Activated naive CD8-positive, alpha-beta T cell (primary cell): Measurements from ENCODE around the gene DCDC2.
"Not testable (repeated sequence)": the region's sequence is repeated elsewhere in the genome, so short reads cannot be mapped to it uniquely, and the experiment has no call there.

ENCODE experiments used
- H3K27ac Mint-ChIP-seq: one replicate; pipeline ENCODE4 v1.8.0; 2021; ENCODE audit warnings: mixed read lengths
- H3K27me3 Mint-ChIP-seq: one replicate; pipeline ENCODE4 v1.8.0; 2021; ENCODE audit warnings: mixed read lengths
- H3K36me3 Mint-ChIP-seq: one replicate; pipeline ENCODE4 v1.8.0; 2021; ENCODE audit warnings: mixed read lengths
- H3K4me1 Mint-ChIP-seq: one replicate; pipeline ENCODE4 v1.8.0; 2021; ENCODE audit warnings: low read depth, mixed read lengths
- H3K4me3 Mint-ChIP-seq: one replicate; pipeline ENCODE4 v1.8.0; 2021; ENCODE audit warnings: mild to moderate bottlenecking, mixed read lengths
- H3K9me3 Mint-ChIP-seq: one replicate; pipeline ENCODE4 v1.8.0; 2021; ENCODE audit warnings: low read depth, mixed read lengths

Gene DCDC2

GRCh38 chr6:24148684-24149083 lies 209.2 kb downstream of the DCDC2 start:
- H3K27ac Mint-ChIP-seq = no peak overlapping the region

GRCh38 chr6:24148154-24148570 lies 209.7 kb downstream of the DCDC2 start:
- Mint-ChIP-seq H3K4me1 (no peaks in the 10 kb centered on the region), H3K27me3 (peaks cover 11% of the 10 kb centered on the region), H3K4me3 (no peak overlapping the region), H3K9me3 (peaks cover 8% of the 10 kb centered on the region), H3K36me3 (no peaks in the 10 kb centered on the region), H3K27ac (no peak overlapping the region)

More at GRCh38 chr6:24148684-24149083, 209.2 kb downstream of the DCDC2 start:
- Mint-ChIP-seq H3K4me3 (no peak overlapping the region), H3K36me3 (no peaks in the 10 kb centered on the region), H3K27me3 (peaks cover 11% of the 10 kb centered on the region), H3K9me3 (peaks cover 8% of the 10 kb centered on the region), H3K4me1 (no peaks in the 10 kb centered on the region)

GRCh38 chr6:24147511-24148153 lies 210.2 kb downstream of the DCDC2 start:
- peaks cover 11% of the 10 kb centered on the region for H3K27me3 Mint-ChIP-seq
- H3K4me1 Mint-ChIP-seq = no peaks in the 10 kb centered on the region
- H3K27ac Mint-ChIP-seq = no peak overlapping the region

GRCh38 chr6:24146871-24147270 lies 211.0 kb downstream of the DCDC2 start:
- peaks cover 11% of the 10 kb centered on the region for H3K27me3 Mint-ChIP-seq
- no peak overlapping the region for H3K27ac Mint-ChIP-seq
- H3K4me3 Mint-ChIP-seq = no peak overlapping the region
- H3K9me3 Mint-ChIP-seq = peaks cover 8% of the 10 kb centered on the region
- no peaks in the 10 kb centered on the region for H3K4me1 Mint-ChIP-seq
- no peaks in the 10 kb centered on the region for H3K36me3 Mint-ChIP-seq

More at GRCh38 chr6:24147511-24148153, 210.2 kb downstream of the DCDC2 start:
- H3K4me3 Mint-ChIP-seq = no peak overlapping the region
- H3K36me3 Mint-ChIP-seq = no peaks in the 10 kb centered on the region
- H3K9me3 Mint-ChIP-seq = peaks cover 8% of the 10 kb centered on the region

- Mint-ChIP-seq H3K36me3 (no peaks in the 10 kb centered on the region), H3K4me3 (no peak overlapping the region), H3K27me3 (peaks cover 9% of the 10 kb centered on the region), H3K4me1 (no peaks in the 10 kb centered on the region), H3K9me3 (peaks cover 2% of the 10 kb centered on the region), H3K27ac (no peak overlapping the region)
Measured at GRCh38 chr6:24145690-24146131, 212.1 kb downstream of the DCDC2 start.

- H3K27ac Mint-ChIP-seq, H3K4me1 Mint-ChIP-seq, H3K27me3 Mint-ChIP-seq, H3K36me3 Mint-ChIP-seq, H3K9me3 Mint-ChIP-seq, H3K4me3 Mint-ChIP-seq: not testable (repeated sequence)
Measured at GRCh38 chr6:24142733-24143132, 215.1 kb downstream of the DCDC2 start.

- peaks cover 2% of the 10 kb centered on the region for H3K27me3 Mint-ChIP-seq
- no peak overlapping the region for H3K27ac Mint-ChIP-seq
Measured at GRCh38 chr6:24140591-24140990, 217.3 kb downstream of the DCDC2 start.

GRCh38 chr6:24139639-24140038 lies 218.2 kb downstream of the DCDC2 start:
- Mint-ChIP-seq H3K4me1 (no peaks in the 10 kb centered on the region), H3K27ac (no peak overlapping the region), H3K4me3 (no peak overlapping the region), H3K36me3 (no peaks in the 10 kb centered on the region), H3K27me3 (peaks cover 6% of the 10 kb centered on the region), H3K9me3 (peaks cover 6% of the 10 kb centered on the region)

More at GRCh38 chr6:24140591-24140990, 217.3 kb downstream of the DCDC2 start:
- Mint-ChIP-seq H3K36me3 (no peaks in the 10 kb centered on the region), H3K4me3 (no peak overlapping the region), H3K4me1 (no peaks in the 10 kb centered on the region), H3K9me3 (no peaks in the 10 kb centered on the region)

GRCh38 chr6:24139080-24139479 lies 218.8 kb downstream of the DCDC2 start:
- H3K9me3 Mint-ChIP-seq = peaks cover 6% of the 10 kb centered on the region
- H3K4me1 Mint-ChIP-seq = no peaks in the 10 kb centered on the region
- H3K4me3 Mint-ChIP-seq = no peak overlapping the region
- peaks cover 9% of the 10 kb centered on the region for H3K27me3 Mint-ChIP-seq
- H3K36me3 Mint-ChIP-seq = no peaks in the 10 kb centered on the region
- no peak overlapping the region for H3K27ac Mint-ChIP-seq

GRCh38 chr6:24131751-24132150 lies 226.1 kb downstream of the DCDC2 start:
- Mint-ChIP-seq H3K9me3 (peaks cover 15% of the 10 kb centered on the region), H3K27me3 (peaks cover 8% of the 10 kb centered on the region), H3K27ac (no peak overlapping the region), H3K4me3 (no peak overlapping the region), H3K4me1 (no peaks in the 10 kb centered on the region), H3K36me3 (no peaks in the 10 kb centered on the region)

- H3K9me3 Mint-ChIP-seq = peaks cover 10% of the 10 kb centered on the region
- peaks cover 2% of the 10 kb centered on the region for H3K4me1 Mint-ChIP-seq
- H3K27ac Mint-ChIP-seq = no peak overlapping the region
- no peaks in the 10 kb centered on the region for H3K36me3 Mint-ChIP-seq
- H3K27me3 Mint-ChIP-seq = peaks cover 23% of the 10 kb centered on the region
- no peak overlapping the region for H3K4me3 Mint-ChIP-seq
Measured at GRCh38 chr6:24127316-24127715, 230.5 kb downstream of the DCDC2 start.

GRCh38 chr6:24126586-24127192 lies 231.2 kb downstream of the DCDC2 start:
- Mint-ChIP-seq H3K9me3 (peaks cover 10% of the 10 kb centered on the region), H3K27me3 (peaks cover 24% of the 10 kb centered on the region), H3K4me1 (peaks cover 2% of the 10 kb centered on the region), H3K36me3 (no peaks in the 10 kb centered on the region), H3K27ac (no peak overlapping the region), H3K4me3 (no peak overlapping the region)

GRCh38 chr6:24125980-24126379 lies 231.9 kb downstream of the DCDC2 start, which contains the start of gene NRSN1:
TSS of gene NRSN1 (plus strand) at chr6:24126215. CDS start at chr6:24134328, 8,113 bp downstream.
- Mint-ChIP-seq H3K27ac (no peak within 1 kb of the TSS), H3K4me3 (no peak within 1 kb of the TSS), H3K4me1 (peaks cover 2% of the 10 kb centered on the region), H3K27me3 (peaks cover 26% of the 10 kb centered on the region), H3K9me3 (peaks cover 10% of the 10 kb centered on the region), H3K36me3 (no peaks in the 10 kb centered on the region)

GRCh38 chr6:24122139-24122538 lies 235.7 kb downstream of the DCDC2 start:
- no peak overlapping the region for H3K27ac Mint-ChIP-seq
- peaks cover 5% of the 10 kb centered on the region for H3K9me3 Mint-ChIP-seq
- H3K4me3 Mint-ChIP-seq = no peak overlapping the region
- H3K27me3 Mint-ChIP-seq = peaks cover 26% of the 10 kb centered on the region
- no peaks in the 10 kb centered on the region for H3K36me3 Mint-ChIP-seq
- peaks cover 2% of the 10 kb centered on the region for H3K4me1 Mint-ChIP-seq
